HEK293T (cell line): ENCODE results near the gene KIAA1549.

Experiments
- ARNT ChIP-seq: fragments of 450-650 bp; IDR thresholded peaks from 2 replicates; pipeline ENCODE4 v1.6.1; 2017; ENCODE audit warnings: mild to moderate bottlenecking
- BHLHE40 ChIP-seq: fragments of 450-650 bp; IDR thresholded peaks from 2 replicates; pipeline ENCODE4 v1.6.1; 2016; ENCODE audit warnings: mild to moderate bottlenecking, moderate library complexity, borderline replicate concordance
- FOXM1 ChIP-seq: fragments of 450-650 bp; IDR thresholded peaks from 2 replicates; pipeline ENCODE4 v1.6.1; 2017; ENCODE audit warnings: mild to moderate bottlenecking, borderline replicate concordance
- L3MBTL2 ChIP-seq: fragments of 450-650 bp; conservative IDR thresholded peaks from 2 replicates; pipeline ENCODE4 v1.6.1; 2016; ENCODE audit warnings: mild to moderate bottlenecking
- PKNOX1 ChIP-seq: fragments of 450-650 bp; IDR thresholded peaks from 2 replicates; pipeline ENCODE4 v1.6.1; 2016
- SP1 ChIP-seq: fragments of 450-650 bp; IDR thresholded peaks from 2 replicates; pipeline ENCODE4 v1.6.1; 2017
- SUZ12 ChIP-seq: fragments of 450-650 bp; IDR thresholded peaks from 2 replicates; pipeline ENCODE4 v1.6.1; 2016; ENCODE audit warnings: mild to moderate bottlenecking
- TARDBP ChIP-seq: fragments of 450-650 bp; IDR thresholded peaks from 2 replicates; pipeline ENCODE4 v1.6.1; 2016

DNA sequence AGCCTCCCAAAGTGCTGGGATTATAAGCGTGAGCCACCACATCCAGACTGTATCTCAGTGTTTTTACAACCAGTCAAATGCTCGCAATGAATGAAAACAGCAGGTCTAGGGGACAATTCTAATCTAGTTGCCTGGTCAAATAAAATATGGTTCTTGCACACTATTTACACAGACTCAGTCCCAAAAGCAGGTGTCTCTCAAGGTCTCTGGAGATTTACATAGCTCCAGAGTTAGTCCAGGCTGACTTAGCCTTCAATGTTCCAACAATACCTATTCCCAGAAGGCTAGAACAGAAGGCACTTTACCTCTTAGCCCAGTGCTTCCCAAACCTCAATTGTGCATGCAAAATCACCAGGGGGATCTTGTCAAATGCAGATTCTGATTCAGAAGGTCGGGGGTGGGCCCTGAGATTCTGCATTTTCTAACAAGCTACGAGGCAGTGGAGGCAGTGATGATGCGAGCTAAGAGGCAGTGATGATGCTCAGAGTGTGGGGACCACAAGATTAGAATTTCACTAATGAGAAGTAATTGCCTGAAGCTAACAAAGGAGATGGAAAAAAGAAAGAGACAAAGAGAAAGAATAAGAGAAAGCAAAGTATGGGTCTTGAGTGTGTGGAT, 6.4 kb downstream of the KIAA1549 start:
- TF ChIP-seq SUZ12: no peak
- no peak for TF ChIP-seq PKNOX1
- TF ChIP-seq FOXM1: no peak
- no peak for TF ChIP-seq SP1
- no peak for TF ChIP-seq BHLHE40
- TF ChIP-seq ARNT: no peak
- TF ChIP-seq TARDBP: no peak
- no peak for TF ChIP-seq L3MBTL2
